T-helper 1 cell treated with Interleukin-12 subunit alpha and Interleukin-12 subunit beta and Interleukin-4 antibody, amounts not matched to agents 30 ng/mL and 1 ng/mL, for 36 hours (primary cell): Measurements from ENCODE around the gene TIMM10B. TPM values are rescaled to one million over a fixed set of nuclear protein-coding genes. Genes with fewer than 3 reads are reported as not detected.

ENCODE experiments used
- intact Hi-C: fragments of 100-400 bp; cut with micrococcal nuclease; formaldehyde crosslinking; loops from one replicate; pipeline ENCODE4 v1.15.1; 2024
- total RNA-seq: library from RNA; stranded (reverse); gene quantifications from 2 replicates; pipeline ENCODE4 v1.2.3, GENCODE V29; 2022

Gene TIMM10B
- total RNA-seq, 1 donor from 2014 or later: 29.4 TPM

GRCh38 chr11:6469599-6469998 is 11.7 kb upstream of the TIMM10B start:
- intact Hi-C loops: no loop called here

- intact Hi-C loops: loop anchor here (1.0 to 10.0 kb wide), 4 partner anchors 8 to 1042 kb away; partner anchors contain the start of genes ARFIP2, FHIP1B, PPFIBP2 and TIMM10B
Observed at GRCh38 chr11:6472934-6473333, 8.4 kb upstream of the TIMM10B start.

- intact Hi-C loops: loop anchor here (1.0 to 10.0 kb wide), 4 partner anchors 8 to 1041 kb away; partner anchors contain the start of genes ARFIP2, FHIP1B, PPFIBP2 and SMPD1
Observed at GRCh38 chr11:6473451-6474412, 7.6 kb upstream of the TIMM10B start, which contains the start of gene TRIM3. Gene TRIM3 (minus strand): TSS chr11:6473941. CDS start chr11:6465695, 8,246 bp downstream.

GRCh38 chr11:6474413-6474792 is 6.9 kb upstream of the TIMM10B start:
- intact Hi-C loops: loop anchor here (1.0 to 10.0 kb wide), 2 partner anchors 84 to 1040 kb away; partner anchors contain the start of genes PPFIBP2 and SMPD1

GRCh38 chr11:6474806-6475500 is 6.3 kb upstream of the TIMM10B start:
- intact Hi-C loops: loop anchor here (1.0 to 10.0 kb wide), 2 partner anchors 85 to 1040 kb away; partner anchors contain the start of genes PPFIBP2 and SMPD1

- intact Hi-C loops: loop anchor here (10.0 kb wide), 1 partner anchor 1039 kb away; the partner anchor contains the start of gene PPFIBP2
Observed at GRCh38 chr11:6475936-6476335, 5.4 kb upstream of the TIMM10B start.

- intact Hi-C loops: loop anchor here (10.0 kb wide), 1 partner anchor 1038 kb away; the partner anchor contains the start of gene PPFIBP2
Observed at GRCh38 chr11:6476571-6476970, 4.7 kb upstream of the TIMM10B start.

- intact Hi-C loops: loop anchor here (2.0 to 10.0 kb wide), 4 partner anchors 38 to 444 kb away; partner anchors contain the start of genes CAVIN3, OR2D3 and ZNF215
Observed at GRCh38 chr11:6480299-6480914, 894 bp upstream of the TIMM10B start.

GRCh38 chr11:6481924-6482275 is 599 bp downstream of the TIMM10B start:
- intact Hi-C loops: loop anchor here (1.0 to 10.0 kb wide), 18 partner anchors 9 to 857 kb away; partner anchors contain the start of genes APBB1, CAVIN3, FHIP1B and ILK

GRCh38 chr11:6482441-6482840 is 1.1 kb downstream of the TIMM10B start:
- intact Hi-C loops: loop anchor here (2.0 to 10.0 kb wide), 2 partner anchors 22 to 442 kb away; partner anchors contain the start of genes OR2D3 and ZNF215

- intact Hi-C loops: loop anchor here (2.0 to 10.0 kb wide), 2 partner anchors 22 to 442 kb away; partner anchors contain the start of genes OR2D3 and ZNF215
Observed at GRCh38 chr11:6483015-6483414, 1.7 kb downstream of the TIMM10B start.

GRCh38 chr11:6485661-6486060 is 4.4 kb downstream of the TIMM10B start:
- intact Hi-C loops: loop anchor here (10.0 kb wide), 1 partner anchor 439 kb away; the partner anchor contains the start of genes OR2D3 and ZNF215

GRCh38 chr11:6486256-6486655 is 5.0 kb downstream of the TIMM10B start:
- intact Hi-C loops: loop anchor here (10.0 kb wide), 1 partner anchor 439 kb away; the partner anchor contains the start of genes OR2D3 and ZNF215

- intact Hi-C loops: loop anchor here (10.0 kb wide), 1 partner anchor 438 kb away; the partner anchor contains the start of genes OR2D3 and ZNF215
Observed at GRCh38 chr11:6486938-6487337, 5.6 kb downstream of the TIMM10B start.

- intact Hi-C loops: loop anchor here (10.0 kb wide), 1 partner anchor 436 kb away; the partner anchor contains the start of genes OR2D3 and ZNF215
Observed at GRCh38 chr11:6488342-6488741, 7.0 kb downstream of the TIMM10B start.

GRCh38 chr11:6488821-6489220 is 7.5 kb downstream of the TIMM10B start:
- intact Hi-C loops: loop anchor here (10.0 kb wide), 1 partner anchor 436 kb away; the partner anchor contains the start of genes OR2D3 and ZNF215

- intact Hi-C loops: loop anchor here (10.0 kb wide), 1 partner anchor 435 kb away; the partner anchor contains the start of genes OR2D3 and ZNF215
Observed at GRCh38 chr11:6489306-6489705, 8.0 kb downstream of the TIMM10B start.

- intact Hi-C loops: no loop called here
Observed at GRCh38 chr11:6497069-6497839, 16.0 kb downstream of the TIMM10B start, which contains the start of gene DNHD1. Gene DNHD1 (plus strand): TSS chr11:6497280. CDS start chr11:6498216, 936 bp downstream.

GRCh38 chr11:6498121-6498520 is 16.8 kb downstream of the TIMM10B start:
- intact Hi-C loops: no loop called here
